ENCODE data around the gene S100A1. TPM values are rescaled to one million over a fixed set of nuclear protein-coding genes. Genes with fewer than 3 reads are reported as not detected.

Gene S100A1
- total RNA-seq, 1 experiment from 2014 or later = not detected

DNA sequence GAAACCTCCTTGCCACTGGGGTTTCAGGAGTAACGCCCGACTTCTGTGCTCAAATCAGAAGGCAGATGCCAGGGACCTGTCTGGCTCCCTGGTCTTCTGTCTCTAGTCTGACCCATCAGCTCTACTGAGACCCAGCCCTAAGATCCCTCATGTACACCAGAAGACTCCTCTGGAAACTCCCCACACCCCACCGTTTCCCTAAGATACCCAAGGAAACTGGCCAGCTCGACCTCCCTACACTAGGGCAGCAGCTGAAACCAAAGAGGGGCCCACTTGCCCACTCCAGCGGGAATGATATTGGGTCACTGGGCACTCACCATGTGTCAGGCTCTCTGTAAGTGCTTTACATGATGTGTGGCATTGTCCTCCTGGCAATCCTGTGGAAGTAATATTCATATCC is 14.8 kb upstream of the S100A1 start:
- Mint-ChIP-seq H3K27ac (ENCODE audit: unreplicated experiment) (peak overlapping the region; percentile 71), H3K4me3 (ENCODE audit: low read depth, unreplicated experiment) (peak overlapping the region; percentile 90), H3K4me1 (ENCODE audit: low read depth, unreplicated experiment) (peaks cover 84% of the 10 kb centered on the region), H3K9me3 (ENCODE audit: low read depth, unreplicated experiment) (no peaks in the 10 kb centered on the region), H3K27me3 (ENCODE audit: unreplicated experiment) (no peaks in the 10 kb centered on the region), H3K36me3 (ENCODE audit: insufficient read depth, unreplicated experiment) (peaks cover 83% of the 10 kb centered on the region)
- CTCF ChIA-PET = interaction anchor here (0.9 to 9.3 kb wide), 8 partner anchors 14 to 73 kb away, joined by 3 to 99 read pairs (median 8); partner anchors contain the start of genes CHTOP, S100A1, S100A13 and S100A5
- no peak for DNase-seq
- TF ChIP-seq, protein P1, sequence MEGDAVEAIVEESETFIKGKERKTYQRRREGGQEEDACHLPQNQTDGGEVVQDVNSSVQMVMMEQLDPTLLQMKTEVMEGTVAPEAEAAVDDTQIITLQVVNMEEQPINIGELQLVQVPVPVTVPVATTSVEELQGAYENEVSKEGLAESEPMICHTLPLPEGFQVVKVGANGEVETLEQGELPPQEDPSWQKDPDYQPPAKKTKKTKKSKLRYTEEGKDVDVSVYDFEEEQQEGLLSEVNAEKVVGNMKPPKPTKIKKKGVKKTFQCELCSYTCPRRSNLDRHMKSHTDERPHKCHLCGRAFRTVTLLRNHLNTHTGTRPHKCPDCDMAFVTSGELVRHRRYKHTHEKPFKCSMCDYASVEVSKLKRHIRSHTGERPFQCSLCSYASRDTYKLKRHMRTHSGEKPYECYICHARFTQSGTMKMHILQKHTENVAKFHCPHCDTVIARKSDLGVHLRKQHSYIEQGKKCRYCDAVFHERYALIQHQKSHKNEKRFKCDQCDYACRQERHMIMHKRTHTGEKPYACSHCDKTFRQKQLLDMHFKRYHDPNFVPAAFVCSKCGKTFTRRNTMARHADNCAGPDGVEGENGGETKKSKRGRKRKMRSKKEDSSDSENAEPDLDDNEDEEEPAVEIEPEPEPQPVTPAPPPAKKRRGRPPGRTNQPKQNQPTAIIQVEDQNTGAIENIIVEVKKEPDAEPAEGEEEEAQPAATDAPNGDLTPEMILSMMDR (IDR thresholded peaks at IDR 0.05; ENCODE audit: unreplicated experiment) = no peak
- no TSS peak for BruUV-seq (replicated peaks)
- intact Hi-C loops (cut with micrococcal nuclease; ENCODE audit: unreplicated experiment) = no loop called here

DNA sequence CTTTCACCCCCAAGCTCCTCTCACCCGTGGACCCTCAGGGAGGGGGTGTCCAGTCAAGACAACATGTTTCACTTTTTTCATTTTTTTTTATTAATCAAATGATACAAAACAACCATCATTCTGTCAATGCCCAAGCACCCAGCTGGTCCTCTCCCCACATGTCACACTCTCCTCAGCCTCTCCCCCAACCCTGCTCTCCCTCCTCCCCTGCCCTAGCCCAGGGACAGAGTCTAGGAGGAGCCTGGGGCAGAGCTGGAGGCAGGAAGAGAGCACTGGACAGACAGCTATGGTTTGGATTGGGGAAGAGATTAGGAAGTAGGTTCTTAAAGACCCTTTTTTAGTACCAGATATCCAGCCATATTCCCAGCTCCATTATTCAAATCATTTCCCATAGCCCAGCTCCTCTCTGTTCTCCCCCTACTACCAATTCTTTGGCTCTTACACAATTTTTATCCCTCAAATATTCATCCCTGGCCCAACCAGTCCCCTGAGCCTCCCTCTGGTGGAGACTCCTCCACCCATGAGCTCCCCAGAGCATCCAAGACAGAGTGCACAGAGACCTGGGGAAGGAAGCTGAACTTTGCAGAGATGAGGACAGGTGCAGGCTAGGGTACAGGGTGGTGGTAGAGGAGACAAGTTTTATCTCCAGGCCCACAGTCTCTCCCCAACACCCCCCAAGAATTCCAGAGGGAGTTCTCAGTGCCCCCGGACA is 13.9 kb upstream of the S100A1 start:
- peak overlapping the region; percentile 22 for H3K4me3 Mint-ChIP-seq (ENCODE audit: low read depth, unreplicated experiment)
- no TSS peak for BruUV-seq (replicated peaks)
- DNase-seq = no peak
- intact Hi-C loops (cut with micrococcal nuclease; ENCODE audit: unreplicated experiment) = no loop called here
- peak overlapping the region; percentile 28 for H3K27ac Mint-ChIP-seq (ENCODE audit: unreplicated experiment)
- H3K27me3 Mint-ChIP-seq (ENCODE audit: unreplicated experiment) = no peaks in the 10 kb centered on the region
- no peaks in the 10 kb centered on the region for H3K9me3 Mint-ChIP-seq (ENCODE audit: low read depth, unreplicated experiment)
- CTCF ChIA-PET = interaction anchor here (0.8 to 9.3 kb wide), 4 partner anchors 8 to 44 kb away, joined by 3 to 99 read pairs (median 14); partner anchors contain the start of genes S100A1 and S100A13
- H3K4me1 Mint-ChIP-seq (ENCODE audit: low read depth, unreplicated experiment) = peaks cover 75% of the 10 kb centered on the region
- TF ChIP-seq, protein P1 (IDR thresholded peaks at IDR 0.05; ENCODE audit: unreplicated experiment) = no peak
- peaks cover 74% of the 10 kb centered on the region for H3K36me3 Mint-ChIP-seq (ENCODE audit: insufficient read depth, unreplicated experiment)

DNA sequence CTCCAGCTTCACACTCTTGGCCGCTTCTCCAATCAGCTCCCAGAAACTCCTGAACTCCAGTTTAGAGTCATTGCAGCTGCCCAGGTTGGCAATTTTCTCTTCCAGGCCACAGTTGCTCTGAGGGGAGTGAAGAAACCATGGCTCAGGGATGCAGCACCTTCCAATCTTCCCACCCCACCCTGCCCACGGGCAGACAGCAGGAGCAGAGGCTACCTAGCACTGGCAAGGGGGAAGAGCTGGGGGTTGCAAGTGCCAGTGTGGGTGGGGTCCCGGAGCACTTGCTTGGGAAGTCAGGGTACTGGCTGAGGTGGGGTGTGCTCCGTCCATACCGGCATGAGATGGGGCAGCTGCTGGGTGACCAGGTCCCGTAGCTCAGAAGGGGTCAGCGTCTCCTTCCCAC is 13.3 kb upstream of the S100A1 start:
- H3K27ac Mint-ChIP-seq (ENCODE audit: unreplicated experiment) = peak overlapping the region; percentile 28
- peak overlapping the region; percentile 22 for H3K4me3 Mint-ChIP-seq (ENCODE audit: low read depth, unreplicated experiment)
- no TSS peak for BruUV-seq (replicated peaks)
- DNase-seq = no peak
- TF ChIP-seq, protein P1 (IDR thresholded peaks at IDR 0.05; ENCODE audit: unreplicated experiment) = no peak
- CTCF ChIA-PET = interaction anchor here (0.8 to 9.3 kb wide), 5 partner anchors 8 to 44 kb away, joined by 3 to 99 read pairs (median 14); partner anchors contain the start of genes CHTOP, S100A1 and S100A13
- no peaks in the 10 kb centered on the region for H3K9me3 Mint-ChIP-seq (ENCODE audit: low read depth, unreplicated experiment)
- intact Hi-C loops (cut with micrococcal nuclease; ENCODE audit: unreplicated experiment) = no loop called here
- peaks cover 69% of the 10 kb centered on the region for H3K4me1 Mint-ChIP-seq (ENCODE audit: low read depth, unreplicated experiment)
- peaks cover 73% of the 10 kb centered on the region for H3K36me3 Mint-ChIP-seq (ENCODE audit: insufficient read depth, unreplicated experiment)
- no peaks in the 10 kb centered on the region for H3K27me3 Mint-ChIP-seq (ENCODE audit: unreplicated experiment)

DNA sequence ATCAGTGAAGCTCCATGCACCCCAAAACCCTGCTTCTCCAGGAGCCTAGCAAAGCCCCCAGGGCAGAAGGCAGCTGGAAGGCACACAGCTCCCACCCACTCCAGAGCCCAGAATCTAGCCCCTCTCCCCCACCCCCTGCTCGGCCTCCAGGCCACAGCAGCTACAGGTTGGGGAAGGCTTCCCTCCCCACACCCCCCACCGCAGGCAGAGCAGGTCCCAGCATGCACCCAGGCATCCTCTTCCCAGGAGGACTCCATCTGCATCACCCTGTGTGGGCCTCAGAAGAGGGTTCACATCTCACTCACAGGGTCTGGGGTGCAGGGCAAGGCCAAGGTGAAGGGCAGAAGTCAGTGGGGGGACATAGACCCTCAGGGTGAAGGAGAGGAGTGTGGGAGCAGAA is 12.8 kb upstream of the S100A1 start:
- Mint-ChIP-seq H3K4me1 (ENCODE audit: low read depth, unreplicated experiment) (peaks cover 64% of the 10 kb centered on the region), H3K9me3 (ENCODE audit: low read depth, unreplicated experiment) (no peaks in the 10 kb centered on the region), H3K27ac (ENCODE audit: unreplicated experiment) (peak overlapping the region; percentile 87), H3K36me3 (ENCODE audit: insufficient read depth, unreplicated experiment) (peaks cover 73% of the 10 kb centered on the region), H3K27me3 (ENCODE audit: unreplicated experiment) (no peaks in the 10 kb centered on the region), H3K4me3 (ENCODE audit: low read depth, unreplicated experiment) (peak overlapping the region; percentile 54)
- intact Hi-C loops (cut with micrococcal nuclease; ENCODE audit: unreplicated experiment) = no loop called here
- no TSS peak for BruUV-seq (replicated peaks)
- TF ChIP-seq, protein P1 (IDR thresholded peaks at IDR 0.05; ENCODE audit: unreplicated experiment) = no peak
- no peak for DNase-seq
- CTCF ChIA-PET = interaction anchor here (0.8 to 9.3 kb wide), 8 partner anchors 9 to 104 kb away, joined by 3 to 99 read pairs (median 10); partner anchors contain the start of genes CHTOP, S100A1 and S100A13
